ENCODE results near the gene CDH4. TPM values are rescaled to one million over a fixed set of nuclear protein-coding genes. Genes with fewer than 3 reads are reported as not detected.

CDH4 gene
- total RNA-seq, 1 donor from 2014 or later, result not detected

GRCh38 chr20:61391185-61391584, 139.1 kb downstream of the CDH4 start:
- Histone ChIP-seq H3K4me1 (no peaks in the 10 kb centered on the region), H3K27ac (no peak overlapping the region), H3K36me3 (no peaks in the 10 kb centered on the region), H3K27me3 (no peaks in the 10 kb centered on the region), H3K9me3 (no peaks in the 10 kb centered on the region), H3K4me3 (no peak overlapping the region)
- intact Hi-C loops (cut with DNase I), result no loop called here
- TF ChIP-seq, protein P1, sequence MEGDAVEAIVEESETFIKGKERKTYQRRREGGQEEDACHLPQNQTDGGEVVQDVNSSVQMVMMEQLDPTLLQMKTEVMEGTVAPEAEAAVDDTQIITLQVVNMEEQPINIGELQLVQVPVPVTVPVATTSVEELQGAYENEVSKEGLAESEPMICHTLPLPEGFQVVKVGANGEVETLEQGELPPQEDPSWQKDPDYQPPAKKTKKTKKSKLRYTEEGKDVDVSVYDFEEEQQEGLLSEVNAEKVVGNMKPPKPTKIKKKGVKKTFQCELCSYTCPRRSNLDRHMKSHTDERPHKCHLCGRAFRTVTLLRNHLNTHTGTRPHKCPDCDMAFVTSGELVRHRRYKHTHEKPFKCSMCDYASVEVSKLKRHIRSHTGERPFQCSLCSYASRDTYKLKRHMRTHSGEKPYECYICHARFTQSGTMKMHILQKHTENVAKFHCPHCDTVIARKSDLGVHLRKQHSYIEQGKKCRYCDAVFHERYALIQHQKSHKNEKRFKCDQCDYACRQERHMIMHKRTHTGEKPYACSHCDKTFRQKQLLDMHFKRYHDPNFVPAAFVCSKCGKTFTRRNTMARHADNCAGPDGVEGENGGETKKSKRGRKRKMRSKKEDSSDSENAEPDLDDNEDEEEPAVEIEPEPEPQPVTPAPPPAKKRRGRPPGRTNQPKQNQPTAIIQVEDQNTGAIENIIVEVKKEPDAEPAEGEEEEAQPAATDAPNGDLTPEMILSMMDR (IDR thresholded peaks at IDR 0.05), result no peak
- no peak for DNase-seq (ENCODE audit: low spot score in 2 of 2)

- no peaks in the 10 kb centered on the region for H3K36me3 ChIP-seq
- intact Hi-C loops (cut with DNase I), result no loop called here
- H3K4me3 ChIP-seq, result no peak overlapping the region
- no peaks in the 10 kb centered on the region for H3K9me3 ChIP-seq
- DNase-seq (ENCODE audit: low spot score in 2 of 2), result no peak
- no peaks in the 10 kb centered on the region for H3K4me1 ChIP-seq
- H3K27me3 ChIP-seq, result no peaks in the 10 kb centered on the region
- no peak overlapping the region for H3K27ac ChIP-seq
- TF ChIP-seq, protein P1 (IDR thresholded peaks at IDR 0.05), result no peak
These were observed 139.9 kb downstream of the CDH4 start for GRCh38 chr20:61391812-61392520.

DNA sequence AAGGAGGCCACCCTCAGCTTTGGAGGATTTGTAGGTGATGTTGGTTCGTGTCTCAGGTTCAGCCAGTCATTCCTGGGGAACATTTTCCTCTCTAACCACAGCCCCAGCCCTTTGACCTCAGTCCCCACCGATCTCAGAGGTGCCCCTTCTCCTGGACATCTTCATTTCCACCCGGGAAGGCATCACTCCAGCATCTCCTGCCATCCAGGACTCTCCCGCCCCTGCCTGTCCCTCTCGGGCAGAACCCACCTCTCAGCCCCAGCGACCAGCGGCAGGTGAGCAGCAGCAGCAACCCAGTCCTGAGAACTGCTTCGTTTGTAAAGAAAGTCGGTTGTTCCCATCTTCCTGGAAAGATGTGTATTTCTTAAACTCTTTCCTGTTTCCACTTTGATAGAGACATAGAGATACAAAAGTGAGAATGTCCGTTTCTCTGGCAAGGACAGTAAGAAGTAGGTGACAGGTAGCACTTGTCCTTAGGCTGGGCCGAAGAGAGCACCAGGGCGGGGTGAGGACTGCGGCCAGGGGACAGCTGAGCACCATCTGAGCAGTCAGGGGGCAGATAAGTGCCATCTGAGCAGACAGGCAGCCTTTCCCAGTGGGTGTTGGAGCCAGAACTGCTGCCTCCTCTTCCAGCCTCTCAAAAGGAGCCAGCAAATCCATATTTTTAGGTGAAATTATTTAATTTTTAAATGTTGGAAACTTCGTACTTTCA, 142.2 kb downstream of the CDH4 start:
- DNase-seq (ENCODE audit: low spot score in 2 of 2), result no peak
- Histone ChIP-seq H3K36me3 (no peaks in the 10 kb centered on the region), H3K9me3 (no peaks in the 10 kb centered on the region), H3K4me3 (no peak overlapping the region), H3K27ac (no peak overlapping the region), H3K27me3 (no peaks in the 10 kb centered on the region), H3K4me1 (no peaks in the 10 kb centered on the region)
- intact Hi-C loops (cut with DNase I), result no loop called here
- TF ChIP-seq, protein P1 (IDR thresholded peaks at IDR 0.05), result no peak

DNA sequence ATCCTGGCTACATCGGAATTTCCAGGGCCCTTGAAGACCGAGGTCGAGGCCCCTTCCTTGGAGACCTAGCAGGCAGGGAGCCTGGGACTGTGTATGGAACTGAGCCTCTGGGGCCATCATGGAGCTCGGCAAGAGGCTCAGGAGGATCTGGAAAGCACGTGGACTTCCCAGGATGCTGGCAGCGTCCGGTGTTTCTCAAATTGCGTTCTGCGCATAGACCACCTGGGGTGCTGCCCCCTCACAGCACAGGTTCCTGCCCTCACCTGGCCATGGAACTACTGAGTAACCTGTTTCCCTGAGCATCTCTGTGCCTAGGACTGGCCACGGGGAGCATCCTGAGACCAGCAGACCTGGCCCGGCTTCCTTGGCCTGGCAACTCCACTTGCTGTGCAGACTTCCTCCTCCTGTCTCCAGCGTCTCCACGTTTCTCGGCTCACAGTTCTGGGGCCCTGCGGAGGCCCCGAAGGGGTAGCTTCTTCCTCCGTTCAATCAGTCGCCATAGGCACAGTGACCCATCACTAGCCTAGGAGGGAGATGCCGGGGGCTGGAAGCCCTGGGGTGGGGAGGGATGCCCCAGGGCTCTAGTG, 144.3 kb downstream of the CDH4 start:
- H3K27ac ChIP-seq, result no peak overlapping the region
- no peaks in the 10 kb centered on the region for H3K9me3 ChIP-seq
- intact Hi-C loops (cut with DNase I), result no loop called here
- TF ChIP-seq, protein P1 (IDR thresholded peaks at IDR 0.05), result no peak
- no peaks in the 10 kb centered on the region for H3K36me3 ChIP-seq
- no peaks in the 10 kb centered on the region for H3K4me1 ChIP-seq
- H3K27me3 ChIP-seq, result no peaks in the 10 kb centered on the region
- no peak overlapping the region for H3K4me3 ChIP-seq
- no peak for DNase-seq (ENCODE audit: low spot score in 2 of 2)

DNA sequence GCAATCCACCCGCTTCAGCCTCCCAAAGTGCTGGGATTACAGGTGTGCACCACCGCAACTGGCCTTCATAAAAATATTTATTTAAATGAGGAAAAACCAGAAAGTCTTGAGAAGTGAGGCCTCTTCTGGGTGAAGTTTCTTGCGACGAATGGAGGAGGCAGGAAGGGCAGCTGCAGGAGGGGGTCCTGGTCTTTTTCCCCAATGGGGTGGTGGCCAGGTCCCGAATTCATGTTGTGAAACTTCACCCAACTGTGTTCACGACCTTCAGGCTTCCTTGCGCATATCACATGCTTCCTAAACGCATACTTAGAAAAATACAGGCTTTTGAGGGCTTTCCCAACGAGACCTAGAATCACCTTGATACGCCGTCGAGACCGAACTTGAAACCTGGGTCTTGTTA, 145.1 kb downstream of the CDH4 start:
- intact Hi-C loops (cut with DNase I), result no loop called here
- Histone ChIP-seq H3K27me3 (no peaks in the 10 kb centered on the region), H3K27ac (no peak overlapping the region), H3K4me3 (no peak overlapping the region), H3K36me3 (no peaks in the 10 kb centered on the region), H3K9me3 (no peaks in the 10 kb centered on the region), H3K4me1 (no peaks in the 10 kb centered on the region)
- TF ChIP-seq, protein P1 (IDR thresholded peaks at IDR 0.05), result no peak
- DNase-seq (ENCODE audit: low spot score in 2 of 2), result no peak
